Measurements from ENCODE around the gene TPCN2. TPM values are rescaled to one million over a fixed set of nuclear protein-coding genes. Genes with fewer than 3 reads are reported as not detected.
"Not testable (repeated sequence)": the region's sequence is repeated elsewhere in the genome, so short reads cannot be mapped to it uniquely, and the experiment has no call there.

Gene TPCN2
- polyA plus RNA-seq (2013, experiment 1 of 2) = 8.9 TPM
- 7.7 TPM for polyA plus RNA-seq (2013, experiment 2 of 2)

DNA sequence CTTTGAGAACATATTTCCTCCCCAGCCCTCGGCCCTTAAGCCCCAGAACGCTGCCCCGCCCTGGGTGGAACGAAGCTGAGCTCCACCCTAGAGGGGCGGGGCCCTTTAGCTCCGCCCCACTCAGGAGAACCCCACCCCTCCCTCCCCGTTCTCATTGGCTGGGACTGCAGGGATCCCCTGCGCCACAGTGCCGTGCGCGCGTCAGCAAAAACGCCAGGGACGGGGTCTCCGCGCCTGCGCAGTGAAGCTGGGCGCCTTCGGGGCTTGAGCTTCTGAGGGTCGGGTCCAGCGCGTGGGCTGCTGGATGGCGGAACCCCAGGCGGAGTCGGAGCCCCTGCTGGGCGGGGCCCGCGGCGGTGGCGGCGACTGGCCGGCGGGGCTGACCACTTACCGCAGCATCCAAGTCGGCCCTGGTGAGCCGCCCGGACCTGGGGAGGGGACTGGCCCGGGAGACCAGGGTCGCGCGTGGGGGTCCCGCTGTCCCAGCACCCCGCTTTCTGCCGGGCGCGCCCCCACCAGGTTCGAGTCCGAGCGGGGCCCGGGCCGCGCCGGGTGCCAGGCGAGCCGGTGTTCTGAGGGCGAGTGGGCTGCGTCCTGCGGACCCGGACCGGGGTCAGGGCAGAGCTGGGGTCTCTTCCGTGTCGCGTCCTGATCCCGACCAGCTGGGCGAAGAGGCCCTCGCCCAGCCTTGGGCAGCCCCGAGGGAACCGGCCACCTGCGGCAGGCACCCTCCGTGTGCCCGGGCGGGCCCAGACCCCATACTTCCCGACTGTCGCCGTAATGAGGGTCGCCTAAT is at the start of gene TPCN2:
Gene TPCN2 (plus strand): TSS at position 239 of the 796 bp plus-strand sequence. CDS start 66 bp downstream, at position 305.
- H3K27ac ChIP-seq (ENCODE audit: low read depth, low read length, severe bottlenecking) = no peak within 1 kb of the TSS
- no peaks in the 10 kb centered on the region for H3K9me3 ChIP-seq (ENCODE audit: control insufficient read depth, low read length)
- 0 to 2% methylated on average over 55 to 68 of the region's 76 CpGs for WGBS, 2 experiments (ENCODE audit: insufficient coverage in 2 of 2)
- H3K4me3 ChIP-seq (ENCODE audit: extremely low read depth, insufficient read depth, low read length, poor library complexity, severe bottlenecking) = peak within 1 kb of the TSS; percentile 89
- peaks cover 20% of the 10 kb centered on the region for H3K4me1 ChIP-seq (ENCODE audit: control insufficient read depth, insufficient read depth, low read length, poor library complexity, severe bottlenecking)
- peaks cover 4% of the 10 kb centered on the region for H3K36me3 ChIP-seq (ENCODE audit: control insufficient read depth, insufficient read depth, low read length)

DNA sequence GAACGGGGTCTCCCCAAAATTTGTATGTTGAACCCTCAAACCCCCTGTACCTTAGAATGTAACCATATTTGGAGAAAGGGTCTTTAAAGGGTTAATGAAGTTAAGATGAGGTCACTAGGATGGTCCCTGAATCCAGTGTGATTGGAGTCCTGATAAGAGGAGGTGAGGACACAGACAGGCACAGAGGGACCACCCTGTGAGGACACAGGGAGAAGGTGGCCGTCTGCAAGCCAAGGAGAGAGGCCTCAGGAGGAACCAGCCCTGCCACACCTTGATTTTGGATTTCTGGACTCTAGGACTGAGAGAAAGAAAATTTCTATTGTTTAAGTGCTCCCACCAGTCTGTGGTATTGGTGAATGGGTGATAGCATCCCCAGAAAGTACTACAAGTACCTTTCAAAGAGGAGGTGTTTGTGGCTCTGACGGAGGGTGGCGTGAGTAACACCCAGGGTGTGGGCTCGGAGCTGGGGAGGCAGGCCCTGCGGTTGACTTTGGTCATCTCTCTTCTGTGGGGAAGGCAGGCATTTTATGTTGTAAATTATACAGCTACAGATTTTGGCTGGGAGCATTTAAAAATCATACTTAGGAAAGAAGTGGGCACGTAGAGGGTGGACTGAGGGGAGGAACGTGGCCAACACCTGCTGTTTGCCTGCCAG is 49.5 kb upstream of the TPCN2 start:
- Histone ChIP-seq H3K36me3 (ENCODE audit: control insufficient read depth, insufficient read depth, low read length) (no peaks in the 10 kb centered on the region), H3K27ac (ENCODE audit: low read depth, low read length, severe bottlenecking) (no peak overlapping the region), H3K9me3 (ENCODE audit: control insufficient read depth, low read length) (no peaks in the 10 kb centered on the region), H3K4me3 (ENCODE audit: extremely low read depth, insufficient read depth, low read length, poor library complexity, severe bottlenecking) (no peak overlapping the region), H3K4me1 (ENCODE audit: control insufficient read depth, insufficient read depth, low read length, poor library complexity, severe bottlenecking) (peaks cover 6% of the 10 kb centered on the region)
- WGBS, 2 experiments (ENCODE audit: insufficient coverage in 2 of 2) = 89 to 92% methylated on average over 3 to 7 of the region's 8 CpGs

DNA sequence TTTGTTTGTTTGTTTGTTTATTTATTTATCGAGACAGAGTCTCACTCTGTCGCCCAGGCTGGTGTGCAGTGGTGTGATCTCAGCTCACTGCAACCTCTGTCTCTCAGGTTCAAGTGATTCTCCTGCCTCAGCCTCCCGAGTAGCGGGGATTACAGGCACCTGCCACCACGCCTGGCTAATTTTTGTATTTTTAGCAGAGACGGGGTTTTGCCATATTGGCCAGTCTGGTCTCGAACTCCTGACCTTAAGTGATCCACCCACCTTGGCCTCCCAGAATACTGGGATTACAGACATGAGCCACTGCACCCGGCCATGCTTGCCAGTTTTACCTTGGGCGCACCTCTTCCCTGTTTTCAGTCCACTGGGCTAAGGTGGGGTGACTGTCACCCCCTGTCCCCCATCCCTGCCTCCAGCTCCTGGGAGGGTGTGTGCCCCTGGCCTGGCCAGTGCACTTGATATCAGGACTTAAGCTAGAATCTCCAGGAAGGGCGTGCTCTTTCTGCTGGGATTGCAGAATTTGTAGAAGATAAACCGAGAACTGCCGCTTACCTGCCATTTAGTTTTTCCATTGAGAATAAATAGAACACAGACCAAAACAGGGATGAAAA is 48.9 kb upstream of the TPCN2 start:
- H3K9me3 ChIP-seq (ENCODE audit: control insufficient read depth, low read length); H3K4me3 ChIP-seq (ENCODE audit: extremely low read depth, insufficient read depth, low read length, poor library complexity, severe bottlenecking); H3K27ac ChIP-seq (ENCODE audit: low read depth, low read length, severe bottlenecking); H3K4me1 ChIP-seq (ENCODE audit: control insufficient read depth, insufficient read depth, low read length, poor library complexity, severe bottlenecking); H3K36me3 ChIP-seq (ENCODE audit: control insufficient read depth, insufficient read depth, low read length): not testable (repeated sequence)
- 90 to 95% methylated on average over 9 to 10 of the region's 12 CpGs for WGBS, 2 experiments (ENCODE audit: insufficient coverage in 2 of 2)

DNA sequence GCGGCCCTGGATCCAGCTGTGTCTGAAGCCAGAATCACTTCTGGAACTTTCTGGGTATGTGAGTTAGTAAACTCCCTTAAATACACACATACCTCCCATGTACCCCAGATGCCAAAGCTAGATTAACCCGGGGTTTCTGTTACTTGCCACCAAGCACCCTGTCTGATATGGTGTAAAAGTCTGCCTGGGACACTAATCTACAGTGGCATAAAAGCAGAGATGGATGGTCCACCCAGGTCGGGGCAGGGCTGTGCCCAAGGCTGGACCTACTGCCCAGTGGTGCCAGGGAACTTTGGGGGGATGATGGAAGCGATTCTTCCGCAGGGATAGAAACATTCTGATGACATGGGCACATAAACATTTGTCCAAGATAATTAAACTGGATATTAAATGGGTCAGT is 48.3 kb upstream of the TPCN2 start:
- 92 to 100% methylated on average over 2 to 3 of the region's 5 CpGs for WGBS, 2 experiments (ENCODE audit: insufficient coverage in 2 of 2)
- peaks cover 9% of the 10 kb centered on the region for H3K36me3 ChIP-seq (ENCODE audit: control insufficient read depth, insufficient read depth, low read length)
- H3K4me3 ChIP-seq (ENCODE audit: extremely low read depth, insufficient read depth, low read length, poor library complexity, severe bottlenecking) = no peak overlapping the region
- no peak overlapping the region for H3K27ac ChIP-seq (ENCODE audit: low read depth, low read length, severe bottlenecking)
- peaks cover 13% of the 10 kb centered on the region for H3K4me1 ChIP-seq (ENCODE audit: control insufficient read depth, insufficient read depth, low read length, poor library complexity, severe bottlenecking)
- H3K9me3 ChIP-seq (ENCODE audit: control insufficient read depth, low read length) = no peaks in the 10 kb centered on the region

DNA sequence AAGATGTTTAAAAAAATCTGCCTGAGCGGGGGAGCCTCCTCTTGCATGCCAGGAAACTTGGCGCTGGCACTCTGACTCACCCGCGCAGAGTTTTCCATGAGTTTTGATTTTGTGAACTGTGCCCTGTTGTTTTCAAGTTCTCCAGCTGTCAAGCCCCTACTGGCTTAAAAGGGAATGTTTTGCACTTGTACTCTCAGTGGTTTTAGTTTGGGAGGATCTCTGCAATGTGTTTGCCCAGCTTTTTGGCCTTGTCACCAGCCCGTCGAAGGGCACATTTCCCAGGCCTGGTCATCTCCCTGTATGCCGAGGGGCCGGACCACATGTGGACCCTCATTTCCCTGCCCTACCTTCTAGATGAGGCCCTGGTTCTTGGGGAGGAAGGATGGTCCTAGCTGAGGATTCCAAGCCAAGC is 47.9 kb upstream of the TPCN2 start:
- no peak overlapping the region for H3K4me3 ChIP-seq (ENCODE audit: extremely low read depth, insufficient read depth, low read length, poor library complexity, severe bottlenecking)
- no peaks in the 10 kb centered on the region for H3K9me3 ChIP-seq (ENCODE audit: control insufficient read depth, low read length)
- H3K4me1 ChIP-seq (ENCODE audit: control insufficient read depth, insufficient read depth, low read length, poor library complexity, severe bottlenecking) = peaks cover 13% of the 10 kb centered on the region
- WGBS, 2 experiments (ENCODE audit: insufficient coverage in 2 of 2) = 88 to 98% methylated on average over 6 to 8 of the region's 8 CpGs
- H3K36me3 ChIP-seq (ENCODE audit: control insufficient read depth, insufficient read depth, low read length) = peaks cover 13% of the 10 kb centered on the region
- no peak overlapping the region for H3K27ac ChIP-seq (ENCODE audit: low read depth, low read length, severe bottlenecking)

DNA sequence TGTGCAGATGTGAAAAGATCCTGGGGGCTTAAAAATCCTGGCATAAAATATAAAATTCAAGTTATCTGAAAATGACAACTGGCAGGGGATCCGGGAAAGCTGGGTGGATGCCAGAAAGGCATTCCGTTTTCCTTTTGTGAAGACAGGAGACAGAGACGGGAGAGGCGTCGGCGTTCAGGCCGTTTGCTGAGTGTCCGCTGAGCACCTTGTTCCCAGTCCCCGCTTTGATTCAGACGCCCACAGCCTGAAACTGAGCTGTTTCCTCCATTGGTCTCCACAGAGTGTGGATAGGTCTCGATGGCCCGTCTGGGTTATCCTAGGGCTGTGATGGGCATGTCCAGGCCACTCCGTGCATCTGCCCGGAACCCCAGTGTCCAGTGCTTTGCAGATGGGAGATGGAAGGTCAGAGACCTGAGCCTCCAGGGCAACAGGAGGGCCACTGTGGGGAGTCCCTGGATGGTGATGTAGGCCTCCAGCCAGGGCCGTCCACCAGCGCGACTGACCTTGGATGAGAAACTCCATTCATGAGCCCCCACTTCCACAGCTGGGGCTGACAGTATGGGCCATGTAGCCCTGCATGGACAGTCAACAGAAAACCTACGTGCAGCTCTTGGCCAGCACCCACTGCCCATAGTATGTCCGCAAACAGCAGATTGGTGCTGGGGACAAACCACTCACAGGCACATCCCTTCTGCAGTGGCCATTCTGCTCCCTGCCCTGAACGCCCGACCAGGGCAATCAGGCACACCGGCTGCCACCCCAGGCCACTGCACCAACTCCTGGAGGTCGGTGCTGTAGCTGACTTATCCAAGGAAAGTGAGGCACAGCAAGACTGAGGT is 47.3 kb upstream of the TPCN2 start:
- WGBS, 2 experiments (ENCODE audit: insufficient coverage in 2 of 2) = 91 to 93% methylated on average over 22 to 23 of the region's 23 CpGs
- no peak overlapping the region for H3K27ac ChIP-seq (ENCODE audit: low read depth, low read length, severe bottlenecking)
- H3K9me3 ChIP-seq (ENCODE audit: control insufficient read depth, low read length) = no peaks in the 10 kb centered on the region
- H3K36me3 ChIP-seq (ENCODE audit: control insufficient read depth, insufficient read depth, low read length) = peaks cover 15% of the 10 kb centered on the region
- H3K4me1 ChIP-seq (ENCODE audit: control insufficient read depth, insufficient read depth, low read length, poor library complexity, severe bottlenecking) = peaks cover 13% of the 10 kb centered on the region
- H3K4me3 ChIP-seq (ENCODE audit: extremely low read depth, insufficient read depth, low read length, poor library complexity, severe bottlenecking) = no peak overlapping the region

DNA sequence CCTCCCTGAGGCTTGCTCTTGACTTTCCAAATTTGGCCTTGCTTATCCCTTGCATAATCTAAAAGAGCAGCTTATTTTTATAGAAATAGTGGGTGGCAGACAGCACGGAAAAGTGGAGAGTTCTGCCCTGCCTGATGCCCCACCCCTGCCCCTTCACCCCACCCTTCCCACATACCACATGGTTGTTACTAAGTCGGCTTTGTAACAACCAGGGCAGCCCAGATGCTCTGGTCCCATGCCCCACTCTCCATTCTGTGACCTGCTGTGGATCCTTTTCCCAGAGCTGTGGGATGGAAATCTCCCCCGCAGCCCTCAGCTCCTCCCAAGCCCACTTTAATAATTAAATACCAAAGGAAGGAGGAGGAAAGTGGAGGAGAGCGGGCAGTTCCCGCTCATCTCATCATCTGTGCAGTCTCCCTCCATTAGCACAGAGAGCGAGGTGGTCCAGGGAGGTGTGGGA is 46.6 kb upstream of the TPCN2 start:
- peaks cover 13% of the 10 kb centered on the region for H3K4me1 ChIP-seq (ENCODE audit: control insufficient read depth, insufficient read depth, low read length, poor library complexity, severe bottlenecking)
- no peak overlapping the region for H3K27ac ChIP-seq (ENCODE audit: low read depth, low read length, severe bottlenecking)
- 80 to 100% methylated on average over 1 to 2 of the region's 6 CpGs for WGBS, 2 experiments (ENCODE audit: insufficient coverage in 2 of 2)
- no peaks in the 10 kb centered on the region for H3K9me3 ChIP-seq (ENCODE audit: control insufficient read depth, low read length)
- peaks cover 15% of the 10 kb centered on the region for H3K36me3 ChIP-seq (ENCODE audit: control insufficient read depth, insufficient read depth, low read length)
- H3K4me3 ChIP-seq (ENCODE audit: extremely low read depth, insufficient read depth, low read length, poor library complexity, severe bottlenecking) = no peak overlapping the region

DNA sequence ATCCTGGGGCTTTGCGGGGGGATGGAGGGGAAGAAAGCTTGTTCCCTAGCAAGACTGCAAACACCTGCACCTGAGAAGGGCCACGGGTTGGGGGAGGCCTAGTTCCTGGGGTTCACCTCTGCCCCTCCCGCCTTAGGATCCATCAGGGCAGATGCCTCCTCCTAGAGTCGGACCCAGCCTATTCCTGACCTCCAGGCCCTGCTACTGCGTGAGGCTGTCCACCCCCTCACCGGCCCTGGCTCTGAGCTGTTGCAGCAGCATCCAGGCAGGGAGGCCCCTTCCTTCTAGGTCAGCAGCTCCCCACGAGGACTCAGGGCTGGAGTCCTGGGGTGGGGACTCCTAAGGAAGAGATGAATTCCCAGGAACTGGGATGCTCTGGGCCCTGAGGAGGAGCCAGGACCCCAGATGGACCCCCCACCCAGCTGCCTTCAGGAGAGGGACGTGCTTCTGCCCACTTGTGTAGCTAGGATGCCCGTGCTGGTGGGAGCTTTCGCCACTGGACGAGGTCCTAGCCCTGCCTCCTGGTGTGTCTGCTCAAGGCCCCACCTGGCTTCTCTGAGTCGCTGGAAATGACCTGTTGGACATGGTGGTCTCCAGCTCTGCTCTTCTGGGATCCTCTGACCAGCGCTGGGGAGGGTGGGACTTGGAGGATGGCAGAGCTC is 46.0 kb upstream of the TPCN2 start:
- peaks cover 19% of the 10 kb centered on the region for H3K36me3 ChIP-seq (ENCODE audit: control insufficient read depth, insufficient read depth, low read length)
- 83 to 85% methylated on average over 9 to 13 of the region's 13 CpGs for WGBS, 2 experiments (ENCODE audit: insufficient coverage in 2 of 2)

DNA sequence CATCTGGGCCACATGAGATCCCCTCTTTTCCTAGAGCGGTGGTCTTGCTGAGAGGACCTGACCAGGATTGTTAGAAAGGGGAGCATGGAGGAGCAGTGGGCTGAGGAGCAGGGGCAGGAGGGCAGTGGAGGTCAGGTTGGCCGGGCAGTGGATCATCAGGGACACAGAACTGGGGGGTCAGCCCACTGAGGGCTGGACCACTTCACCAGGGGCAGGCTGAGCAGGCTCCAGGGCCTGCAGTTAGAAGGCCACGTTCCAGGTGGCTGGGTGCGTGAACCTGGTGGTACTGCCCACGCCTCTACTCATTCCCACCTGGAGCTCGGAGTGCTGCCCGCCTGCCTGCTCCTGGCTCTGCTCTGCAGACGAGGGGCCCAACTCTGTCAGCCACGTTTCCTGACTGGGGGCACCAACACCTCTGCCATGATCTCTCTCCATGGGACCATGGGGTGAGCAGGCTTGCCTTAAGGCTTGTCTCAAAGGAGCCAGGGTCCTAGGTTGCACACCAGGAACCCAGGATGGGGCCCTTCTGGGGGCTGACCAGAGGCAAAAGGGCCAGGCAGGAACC is 45.3 kb upstream of the TPCN2 start:
- H3K27ac ChIP-seq (ENCODE audit: low read depth, low read length, severe bottlenecking) = no peak overlapping the region
- peaks cover 19% of the 10 kb centered on the region for H3K36me3 ChIP-seq (ENCODE audit: control insufficient read depth, insufficient read depth, low read length)
- WGBS, 2 experiments (ENCODE audit: insufficient coverage in 2 of 2) = 90 to 96% methylated on average over 8 of the region's 9 CpGs
- H3K4me3 ChIP-seq (ENCODE audit: extremely low read depth, insufficient read depth, low read length, poor library complexity, severe bottlenecking) = no peak overlapping the region
- H3K4me1 ChIP-seq (ENCODE audit: control insufficient read depth, insufficient read depth, low read length, poor library complexity, severe bottlenecking) = peaks cover 21% of the 10 kb centered on the region
- H3K9me3 ChIP-seq (ENCODE audit: control insufficient read depth, low read length) = no peaks in the 10 kb centered on the region

More for the DNA sequence above, 46.0 kb upstream of the TPCN2 start:
- Histone ChIP-seq H3K4me3 (ENCODE audit: extremely low read depth, insufficient read depth, low read length, poor library complexity, severe bottlenecking) (no peak overlapping the region), H3K4me1 (ENCODE audit: control insufficient read depth, insufficient read depth, low read length, poor library complexity, severe bottlenecking) (peaks cover 16% of the 10 kb centered on the region), H3K9me3 (ENCODE audit: control insufficient read depth, low read length) (no peaks in the 10 kb centered on the region), H3K27ac (ENCODE audit: low read depth, low read length, severe bottlenecking) (no peak overlapping the region)

Measured in mesodermal cell (in vitro differentiated cells).